ENCODE measurements around the gene APC. TPM values are rescaled to one million over a fixed set of nuclear protein-coding genes. Genes with fewer than 3 reads are reported as not detected.
A peak's percentile ranks its signal among the peaks of the same experiment; 100 is the strongest.
"Not testable (repeated sequence)": the region's sequence is repeated elsewhere in the genome, so short reads cannot be mapped to it uniquely, and the experiment has no call there.

Gene APC
- total RNA-seq, 2 donors from 2014 or later, result 20.8 to 27.5 TPM

GRCh38 chr5:112707187-112708102 is 30.2 kb upstream of the APC start:
- Mint-ChIP-seq H3K4me1 (peaks cover 36% of the 10 kb centered on the region), H3K27me3 (no peaks in the 10 kb centered on the region), H3K9me3 (no peaks in the 10 kb centered on the region), H3K27ac (peak overlapping the region; percentile 94), H3K4me3 (peak overlapping the region; percentile 90), H3K36me3 (ENCODE audit: low read depth) (peaks cover 15% of the 10 kb centered on the region)
- peak; percentile 96 for ATAC-seq (replicated peaks)

GRCh38 chr5:112708103-112708622 is 29.5 kb upstream of the APC start:
- Mint-ChIP-seq H3K4me1 (peaks cover 36% of the 10 kb centered on the region), H3K9me3 (no peaks in the 10 kb centered on the region), H3K4me3 (peak overlapping the region; percentile 90), H3K27ac (peak overlapping the region; percentile 94), H3K36me3 (ENCODE audit: low read depth) (peaks cover 15% of the 10 kb centered on the region), H3K27me3 (no peaks in the 10 kb centered on the region)
- ATAC-seq (replicated peaks), result no peak

- H3K36me3 Mint-ChIP-seq (ENCODE audit: low read depth), result peaks cover 15% of the 10 kb centered on the region
- peak overlapping the region; percentile 90 for H3K4me3 Mint-ChIP-seq
- H3K4me1 Mint-ChIP-seq, result peaks cover 36% of the 10 kb centered on the region
- no peak for ATAC-seq (replicated peaks)
- H3K9me3 Mint-ChIP-seq, result no peaks in the 10 kb centered on the region
- no peak overlapping the region for H3K27ac Mint-ChIP-seq
- no peaks in the 10 kb centered on the region for H3K27me3 Mint-ChIP-seq
Measured at GRCh38 chr5:112709416-112709815, 28.3 kb upstream of the APC start.

GRCh38 chr5:112710896-112711295 is 26.8 kb upstream of the APC start:
- Mint-ChIP-seq H3K27me3 (no peaks in the 10 kb centered on the region), H3K4me3 (no peak overlapping the region), H3K27ac (no peak overlapping the region), H3K36me3 (ENCODE audit: low read depth) (peaks cover 15% of the 10 kb centered on the region), H3K4me1 (peaks cover 34% of the 10 kb centered on the region), H3K9me3 (no peaks in the 10 kb centered on the region)
- ATAC-seq (replicated peaks), result no peak

DNA sequence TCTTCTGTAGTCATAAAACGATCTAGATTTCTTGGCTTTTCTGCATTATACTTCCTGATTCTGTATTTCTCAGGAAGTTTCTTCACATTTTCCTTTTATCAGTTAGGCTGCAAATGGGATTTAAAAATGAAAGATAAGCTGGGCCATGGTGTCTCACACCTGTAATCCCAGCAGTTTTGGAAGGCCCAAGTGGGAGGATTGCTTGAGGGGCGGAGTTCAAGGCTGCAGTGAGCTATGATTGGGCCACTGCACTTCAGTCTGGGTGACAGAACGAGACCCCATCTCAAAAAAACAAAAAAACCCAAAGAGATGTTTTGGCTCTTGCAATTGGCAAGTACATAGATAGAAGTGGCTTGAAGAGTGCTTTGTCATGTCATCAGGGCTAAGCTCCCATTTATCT is 26.2 kb upstream of the APC start:
- ATAC-seq (replicated peaks), result no peak
- Mint-ChIP-seq H3K4me3 (no peak overlapping the region), H3K27ac (no peak overlapping the region), H3K27me3 (no peaks in the 10 kb centered on the region), H3K36me3 (ENCODE audit: low read depth) (peaks cover 15% of the 10 kb centered on the region), H3K9me3 (no peaks in the 10 kb centered on the region), H3K4me1 (peaks cover 28% of the 10 kb centered on the region)

DNA sequence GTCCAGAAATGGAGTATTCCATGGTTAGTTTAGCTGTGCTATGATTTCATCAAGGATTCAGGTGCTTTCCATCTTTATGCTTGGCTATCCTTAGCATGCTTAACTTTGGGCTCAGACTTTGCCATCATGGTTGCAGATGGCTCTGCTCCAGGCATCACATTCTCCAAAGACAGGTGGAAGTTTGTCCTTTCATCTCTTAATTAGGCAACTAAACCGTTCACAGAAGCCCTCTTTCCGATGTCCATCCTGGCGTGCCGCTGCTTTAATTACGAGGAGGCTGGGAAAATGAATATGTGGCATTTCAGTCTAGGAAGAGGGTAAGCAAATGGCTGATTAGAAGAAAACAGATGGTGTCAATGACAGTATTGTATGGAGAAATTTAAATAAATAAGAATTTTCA is 24.5 kb upstream of the APC start:
- Mint-ChIP-seq H3K9me3 (no peaks in the 10 kb centered on the region), H3K27me3 (no peaks in the 10 kb centered on the region), H3K36me3 (ENCODE audit: low read depth) (peaks cover 1% of the 10 kb centered on the region), H3K4me1 (peaks cover 26% of the 10 kb centered on the region), H3K4me3 (no peak overlapping the region), H3K27ac (no peak overlapping the region)
- ATAC-seq (replicated peaks), result no peak

- not testable (repeated sequence) for ATAC-seq (replicated peaks); H3K27ac Mint-ChIP-seq; H3K4me3 Mint-ChIP-seq; H3K27me3 Mint-ChIP-seq; H3K36me3 Mint-ChIP-seq (ENCODE audit: low read depth); H3K9me3 Mint-ChIP-seq
- peaks cover 20% of the 10 kb centered on the region for H3K4me1 Mint-ChIP-seq
Measured at GRCh38 chr5:112716895-112717294, 20.8 kb upstream of the APC start.

GRCh38 chr5:112717506-112718082 is 20.1 kb upstream of the APC start:
- Mint-ChIP-seq H3K9me3 (no peaks in the 10 kb centered on the region), H3K4me3 (no peak overlapping the region), H3K4me1 (peaks cover 24% of the 10 kb centered on the region), H3K36me3 (ENCODE audit: low read depth) (no peaks in the 10 kb centered on the region), H3K27ac (no peak overlapping the region), H3K27me3 (no peaks in the 10 kb centered on the region)
- no peak for ATAC-seq (replicated peaks)

DNA sequence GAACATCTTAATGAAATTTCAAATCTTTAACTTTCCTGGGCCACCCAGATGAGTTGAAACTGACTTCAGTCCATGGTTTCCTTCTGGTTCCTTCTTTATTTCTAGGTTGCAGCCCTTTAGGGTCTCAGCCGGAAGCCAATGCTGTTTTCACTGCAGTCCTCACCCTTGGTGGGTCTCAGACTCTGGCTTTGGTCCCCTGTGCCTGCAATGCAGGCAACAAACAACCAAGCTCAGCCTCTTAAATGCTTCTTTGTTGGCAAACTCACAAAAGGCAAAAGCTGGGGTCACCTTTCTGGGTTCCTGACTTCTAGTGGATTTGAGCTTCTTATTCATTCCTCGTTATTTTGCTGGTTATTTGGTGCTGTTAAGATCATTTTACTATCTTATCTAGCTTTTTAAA is 19.3 kb upstream of the APC start:
- Mint-ChIP-seq H3K27me3 (no peaks in the 10 kb centered on the region), H3K4me3 (no peak overlapping the region), H3K4me1 (peaks cover 28% of the 10 kb centered on the region), H3K9me3 (no peaks in the 10 kb centered on the region), H3K27ac (no peak overlapping the region), H3K36me3 (ENCODE audit: low read depth) (no peaks in the 10 kb centered on the region)
- no peak for ATAC-seq (replicated peaks)

GRCh38 chr5:112720576-112720975 is 17.1 kb upstream of the APC start:
- Mint-ChIP-seq H3K27ac (peak overlapping the region; percentile 46), H3K4me3 (peak overlapping the region; percentile 15), H3K9me3 (no peaks in the 10 kb centered on the region), H3K27me3 (no peaks in the 10 kb centered on the region), H3K36me3 (ENCODE audit: low read depth) (no peaks in the 10 kb centered on the region), H3K4me1 (peaks cover 28% of the 10 kb centered on the region)
- ATAC-seq (replicated peaks), result no peak

DNA sequence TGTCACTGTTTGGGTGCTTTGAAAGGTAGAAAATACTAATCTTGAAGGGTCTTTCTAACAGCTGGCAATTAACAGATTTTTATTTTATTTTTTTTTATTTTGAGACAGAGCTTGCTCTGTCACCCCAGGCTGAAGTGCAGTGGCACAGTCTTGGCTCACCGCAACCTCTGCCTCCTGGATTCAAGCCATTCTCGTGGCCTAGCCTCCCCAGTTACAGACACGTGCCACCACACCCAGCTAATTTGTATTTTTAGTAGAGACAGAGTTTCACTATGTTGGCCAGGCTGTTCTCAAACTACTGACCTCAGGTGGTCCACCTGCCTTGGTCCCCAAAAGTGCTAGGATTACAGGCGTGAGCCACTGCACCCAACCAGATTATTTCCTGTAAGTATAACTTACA is 12.8 kb upstream of the APC start:
- H3K9me3 Mint-ChIP-seq, result no peaks in the 10 kb centered on the region
- no peaks in the 10 kb centered on the region for H3K36me3 Mint-ChIP-seq (ENCODE audit: low read depth)
- ATAC-seq (replicated peaks), result no peak
- H3K27ac Mint-ChIP-seq, result no peak overlapping the region
- no peak overlapping the region for H3K4me3 Mint-ChIP-seq
- peaks cover 31% of the 10 kb centered on the region for H3K4me1 Mint-ChIP-seq
- no peaks in the 10 kb centered on the region for H3K27me3 Mint-ChIP-seq

- Mint-ChIP-seq H3K4me1 (peaks cover 8% of the 10 kb centered on the region), H3K27ac (no peak overlapping the region), H3K36me3 (ENCODE audit: low read depth) (no peaks in the 10 kb centered on the region), H3K9me3 (no peaks in the 10 kb centered on the region), H3K4me3 (no peak overlapping the region), H3K27me3 (no peaks in the 10 kb centered on the region)
- ATAC-seq (replicated peaks), result no peak
Measured at GRCh38 chr5:112729630-112730029, 8.1 kb upstream of the APC start.

DNA sequence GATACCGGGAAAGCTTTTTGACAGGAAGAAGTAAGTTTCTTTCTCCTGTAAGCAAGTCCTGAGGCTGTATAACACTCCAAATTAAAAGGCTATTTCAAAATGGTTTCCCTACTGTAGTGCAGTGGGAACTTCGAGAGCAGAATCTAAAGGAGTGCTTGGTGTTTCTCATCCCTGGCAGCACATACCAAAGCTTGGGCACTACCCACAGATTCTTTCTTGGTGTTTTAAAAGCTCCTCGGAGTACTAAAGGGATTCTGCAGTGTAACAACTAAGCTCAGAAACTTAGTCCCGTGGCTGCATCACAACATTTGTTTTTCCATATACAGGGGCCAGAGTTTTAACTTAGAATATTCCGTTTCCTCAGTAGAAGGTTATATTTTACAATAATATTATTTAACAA is 5.6 kb upstream of the APC start:
- H3K9me3 Mint-ChIP-seq, result no peaks in the 10 kb centered on the region
- no peak overlapping the region for H3K27ac Mint-ChIP-seq
- no peak overlapping the region for H3K4me3 Mint-ChIP-seq
- H3K27me3 Mint-ChIP-seq, result no peaks in the 10 kb centered on the region
- no peaks in the 10 kb centered on the region for H3K36me3 Mint-ChIP-seq (ENCODE audit: low read depth)
- no peak for ATAC-seq (replicated peaks)
- peaks cover 8% of the 10 kb centered on the region for H3K4me1 Mint-ChIP-seq

DNA sequence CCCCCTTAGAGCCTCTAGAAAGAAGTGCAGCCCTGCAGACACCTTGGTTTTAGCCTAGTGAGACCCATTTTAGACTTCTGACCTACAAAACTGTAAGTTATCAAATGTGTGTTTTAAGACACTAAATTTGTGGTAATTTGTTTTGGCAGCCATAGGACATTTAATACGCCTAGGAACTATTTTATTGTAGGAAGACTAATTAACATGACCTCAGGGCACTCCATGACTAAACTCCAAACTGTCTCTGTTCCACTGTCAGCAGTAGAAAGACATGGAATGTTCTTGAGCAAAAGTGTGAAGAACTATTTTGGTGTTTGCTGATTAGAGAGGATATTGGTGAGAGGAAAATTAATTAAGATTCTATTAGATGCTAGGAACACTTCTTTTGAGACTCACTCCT is 4.1 kb upstream of the APC start:
- no peak overlapping the region for H3K27ac Mint-ChIP-seq
- ATAC-seq (replicated peaks), result no peak
- no peaks in the 10 kb centered on the region for H3K27me3 Mint-ChIP-seq
- no peak overlapping the region for H3K4me3 Mint-ChIP-seq
- H3K36me3 Mint-ChIP-seq (ENCODE audit: low read depth), result no peaks in the 10 kb centered on the region
- peaks cover 16% of the 10 kb centered on the region for H3K4me1 Mint-ChIP-seq
- H3K9me3 Mint-ChIP-seq, result no peaks in the 10 kb centered on the region

GRCh38 chr5:112734597-112734996 is 3.1 kb upstream of the APC start:
- Mint-ChIP-seq H3K4me1 (peaks cover 8% of the 10 kb centered on the region), H3K27ac (no peak overlapping the region), H3K36me3 (ENCODE audit: low read depth) (no peaks in the 10 kb centered on the region), H3K9me3 (no peaks in the 10 kb centered on the region), H3K4me3 (no peak overlapping the region), H3K27me3 (no peaks in the 10 kb centered on the region)
- ATAC-seq (replicated peaks), result no peak

Data from activated T-helper 17 cell treated with anti-CD3 and anti-CD28 coated beads, Interleukin-2, amount 50 U/mL, for 72 hours (primary cell).